PC-9 (cell line): ENCODE measurements around the gene TRPC4. TPM values are rescaled to one million over a fixed set of nuclear protein-coding genes. Genes with fewer than 3 reads are reported as not detected.
A peak's percentile ranks its signal among the peaks of the same experiment; 100 is the strongest.

ENCODE experiments used
- BruUV-seq: library from RNA; stranded (reverse); fragments of 400-500 nt; replicated peaks from 2 replicates; lab custom pipeline; 2021; lab: Mats Ljungman, UMichigan
- CTCF ChIA-PET: fragments of 300-600 bp; sonication (Branson Sonifier 250); formaldehyde crosslinking; loops from one replicate; lab custom pipeline; 2022; ENCODE audit warnings: antibody characterized with exemption; lab: Charles Lee
- POLR2A ChIA-PET: fragments of 300-600 bp; sonication (Branson Sonifier 250); formaldehyde crosslinking; loops from one replicate; lab custom pipeline; 2022; ENCODE audit warnings: antibody characterized with exemption; ENCODE audit not compliant: unreplicated experiment; lab: Charles Lee
- DNase-seq, 2 experiments: peaks; one replicate each; pipeline versions ENCODE4 v3.0.0 to v3.0.0-alpha.2; 2015 to 2022; ENCODE audit warnings: mixed read lengths in 1 of 2
- H2AFZ ChIP-seq: fragments of 200-600 bp; sonication (generic); 2 replicates; pipeline ENCODE4 v1.8.1; 2017; ENCODE audit warnings: antibody characterized with exemption
- H3F3A ChIP-seq: fragments of 200-600 bp; sonication (generic); 2 replicates; pipeline ENCODE4 v1.8.1; 2017; ENCODE audit warnings: antibody characterized with exemption, mild to moderate bottlenecking, low read depth; ENCODE audit not compliant: insufficient read depth
- H3K27ac ChIP-seq: fragments of 200-600 bp; sonication (generic); 2 replicates; pipeline ENCODE4 v1.6.1; 2016; ENCODE audit warnings: mixed run types
- H3K27me3 ChIP-seq: fragments of 200-600 bp; sonication (generic); 2 replicates; pipeline ENCODE4 v1.6.1; 2016; ENCODE audit warnings: low read depth, mixed run types; ENCODE audit not compliant: insufficient read depth
- H3K36me3 ChIP-seq: fragments of 200-600 bp; sonication (generic); 2 replicates; pipeline ENCODE4 v1.6.1; 2016; ENCODE audit warnings: low read depth, mixed run types
- H3K4me1 ChIP-seq: fragments of 200-600 bp; sonication (generic); replicated peaks from 2 replicates; pipeline ENCODE4 v1.6.1; 2016; ENCODE audit warnings: mixed run types; ENCODE audit not compliant: insufficient read depth
- H3K4me2 ChIP-seq: fragments of 200-600 bp; sonication (generic); 2 replicates; pipeline ENCODE4 v1.6.1; 2017; ENCODE audit warnings: mixed run types
- H3K4me3 ChIP-seq: fragments of 200-600 bp; sonication (generic); 2 replicates; pipeline ENCODE4 v1.6.1; 2016; ENCODE audit warnings: mixed run types
- H3K79me2 ChIP-seq: fragments of 200-600 bp; sonication (generic); 2 replicates; pipeline ENCODE4 v1.6.1; 2017; ENCODE audit warnings: low read depth, mixed run types
- H3K9me2 ChIP-seq: fragments of 200-600 bp; sonication (generic); 2 replicates; pipeline ENCODE4 v1.8.1; 2017; ENCODE audit warnings: mild to moderate bottlenecking; ENCODE audit not compliant: insufficient read depth
- H3K9me3 ChIP-seq: fragments of 200-600 bp; sonication (generic); 2 replicates; pipeline ENCODE4 v1.8.1; 2016; ENCODE audit warnings: low read depth; ENCODE audit not compliant: insufficient read depth
- H4K20me1 ChIP-seq: fragments of 200-600 bp; sonication (generic); 2 replicates; pipeline ENCODE4 v1.8.1; 2017; ENCODE audit not compliant: insufficient read depth
- CTCF ChIP-seq: fragments of 200-600 bp; sonication (generic); conservative IDR thresholded peaks from 2 replicates; pipeline ENCODE4 v1.6.1; 2017; ENCODE audit warnings: mixed run types, antibody characterized with exemption, mild to moderate bottlenecking, moderate library complexity
- EZH2 ChIP-seq: fragments of 200-600 bp; sonication (generic); IDR thresholded peaks from 2 replicates; pipeline ENCODE4 v1.8.0; 2017; ENCODE audit warnings: antibody characterized with exemption, low read depth
- intact Hi-C: fragments of 100-400 bp; cut with micrococcal nuclease; formaldehyde crosslinking; loops from one replicate; pipeline ENCODE4 v1.10.0; 2022; ENCODE audit not compliant: unreplicated experiment
- total RNA-seq: library from RNA; stranded (reverse); gene quantifications from 2 replicates; pipeline ENCODE4 v1.2.3, GENCODE V29; 2021

The TRPC4 gene
- total RNA-seq, 1 experiment from 2014 or later = 1.7 TPM

- Histone ChIP-seq H3K79me2 (no peaks in the 10 kb centered on the region), H3K4me1 (no peaks in the 10 kb centered on the region), H4K20me1 (no peaks in the 10 kb centered on the region), H3K9me2 (no peaks in the 10 kb centered on the region), H3K36me3 (no peaks in the 10 kb centered on the region), H3K27me3 (no peaks in the 10 kb centered on the region), H3K4me3 (no peak overlapping the region), H2AFZ (peak overlapping the region; percentile 21; the same call in 1 of the 2 replicates), H3K4me2 (no peak overlapping the region), H3K9me3 (0 out of 2 replicates have a peak, but pooled peaks cover 4% of the 10 kb centered on the region), H3K27ac (no peak overlapping the region), H3F3A (no peaks in the 10 kb centered on the region)
- no TSS peak for BruUV-seq
- intact Hi-C loops = loop anchor here (10.0 kb wide), 1 partner anchor 1038 kb away; the partner anchor contains the start of gene FREM2
- ChIA-PET CTCF (no interaction called here), POLR2A (no interaction called here)
- TF ChIP-seq EZH2 (no peak), CTCF (no peak)
- DNase-seq = no peak
Observed at GRCh38 chr13:37646531-37646930, 223.0 kb downstream of the TRPC4 start.

- CTCF ChIA-PET = no interaction called here
- Histone ChIP-seq H3K9me3 (0 out of 2 replicates have a peak, but pooled peaks cover 4% of the 10 kb centered on the region), H3K27me3 (no peaks in the 10 kb centered on the region), H3K4me3 (no peak overlapping the region), H3K4me2 (no peak overlapping the region), H4K20me1 (no peaks in the 10 kb centered on the region), H3K9me2 (no peaks in the 10 kb centered on the region), H3F3A (no peaks in the 10 kb centered on the region), H3K4me1 (no peaks in the 10 kb centered on the region), H2AFZ (no peak overlapping the region), H3K79me2 (no peaks in the 10 kb centered on the region), H3K27ac (no peak overlapping the region), H3K36me3 (no peaks in the 10 kb centered on the region)
- POLR2A ChIA-PET = no interaction called here
- no peak for DNase-seq
- intact Hi-C loops = loop anchor here (10.0 kb wide), 1 partner anchor 1040 kb away; the partner anchor contains the start of gene FREM2
- TF ChIP-seq EZH2 (no peak), CTCF (no peak)
- BruUV-seq = no TSS peak
Observed at GRCh38 chr13:37645181-37645740, 224.3 kb downstream of the TRPC4 start.

GRCh38 chr13:37641391-37641790 is 228.2 kb downstream of the TRPC4 start:
- 0 out of 2 replicates have a peak, but pooled peaks cover 4% of the 10 kb centered on the region for H3K9me3 ChIP-seq
- H3K27ac ChIP-seq = no peak overlapping the region
- ChIA-PET CTCF (interaction anchor here (2.2 kb wide), 1 partner anchor 228 kb away, joined by 17 read pairs; the partner anchor contains the start of gene TRPC4), POLR2A (no interaction called here)
- no peaks in the 10 kb centered on the region for H3K9me2 ChIP-seq
- no peak overlapping the region for H2AFZ ChIP-seq
- H3K36me3 ChIP-seq = no peaks in the 10 kb centered on the region
- H3K27me3 ChIP-seq = no peaks in the 10 kb centered on the region
- no peak overlapping the region for H3K4me2 ChIP-seq
- H3F3A ChIP-seq = no peaks in the 10 kb centered on the region
- no TSS peak for BruUV-seq
- intact Hi-C loops = loop anchor here (5.0 to 10.0 kb wide), 4 partner anchors 121 to 1043 kb away; partner anchors contain the start of gene FREM2
- TF ChIP-seq CTCF (no peak), EZH2 (no peak)
- H3K4me1 ChIP-seq = no peaks in the 10 kb centered on the region
- DNase-seq = no peak
- no peak overlapping the region for H3K4me3 ChIP-seq
- H4K20me1 ChIP-seq = no peaks in the 10 kb centered on the region
- no peaks in the 10 kb centered on the region for H3K79me2 ChIP-seq
